OCI-LY3 (cell line): ENCODE data around the gene B4GALNT2.

Experiments
- CTCF ChIP-seq: fragments of 200-600, 300-600 bp; sonication (generic); IDR thresholded peaks from 2 replicates; pipeline ENCODE4 v1.5.1; 2014; ENCODE audit warnings: antibody characterized with exemption, low read length, low read depth
- EZH2phosphoT487 ChIP-seq: fragments of 200-600 bp; shearing (Covaris generic); IDR thresholded peaks from 2 replicates; pipeline ENCODE4 v1.6.1; 2018; ENCODE audit warnings: antibody characterized with exemption, mixed run types, low read depth

DNA sequence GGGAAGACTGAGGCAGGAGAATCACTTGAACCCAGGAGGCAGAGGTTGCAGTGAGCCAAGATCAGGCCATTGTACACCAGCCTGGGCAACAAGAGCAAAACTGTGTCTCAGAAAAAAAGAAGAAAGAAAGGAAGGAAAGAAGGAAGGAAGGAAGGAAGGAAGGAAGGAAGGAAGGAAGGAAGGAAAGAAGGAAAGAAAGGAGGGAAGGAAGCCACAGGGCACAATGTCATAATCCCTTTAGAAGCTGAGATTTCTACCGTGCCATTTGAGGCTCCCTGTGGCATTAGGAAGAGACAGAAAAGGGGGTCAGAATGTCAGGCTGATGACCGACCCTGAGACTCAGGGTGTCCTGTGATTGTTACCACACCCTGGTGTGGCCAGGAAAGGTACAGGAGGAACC is 71.2 kb downstream of the B4GALNT2 start:
- TF ChIP-seq CTCF (no peak), EZH2phosphoT487 (no peak)
